ENCODE data around the gene IRF1.

DNA sequence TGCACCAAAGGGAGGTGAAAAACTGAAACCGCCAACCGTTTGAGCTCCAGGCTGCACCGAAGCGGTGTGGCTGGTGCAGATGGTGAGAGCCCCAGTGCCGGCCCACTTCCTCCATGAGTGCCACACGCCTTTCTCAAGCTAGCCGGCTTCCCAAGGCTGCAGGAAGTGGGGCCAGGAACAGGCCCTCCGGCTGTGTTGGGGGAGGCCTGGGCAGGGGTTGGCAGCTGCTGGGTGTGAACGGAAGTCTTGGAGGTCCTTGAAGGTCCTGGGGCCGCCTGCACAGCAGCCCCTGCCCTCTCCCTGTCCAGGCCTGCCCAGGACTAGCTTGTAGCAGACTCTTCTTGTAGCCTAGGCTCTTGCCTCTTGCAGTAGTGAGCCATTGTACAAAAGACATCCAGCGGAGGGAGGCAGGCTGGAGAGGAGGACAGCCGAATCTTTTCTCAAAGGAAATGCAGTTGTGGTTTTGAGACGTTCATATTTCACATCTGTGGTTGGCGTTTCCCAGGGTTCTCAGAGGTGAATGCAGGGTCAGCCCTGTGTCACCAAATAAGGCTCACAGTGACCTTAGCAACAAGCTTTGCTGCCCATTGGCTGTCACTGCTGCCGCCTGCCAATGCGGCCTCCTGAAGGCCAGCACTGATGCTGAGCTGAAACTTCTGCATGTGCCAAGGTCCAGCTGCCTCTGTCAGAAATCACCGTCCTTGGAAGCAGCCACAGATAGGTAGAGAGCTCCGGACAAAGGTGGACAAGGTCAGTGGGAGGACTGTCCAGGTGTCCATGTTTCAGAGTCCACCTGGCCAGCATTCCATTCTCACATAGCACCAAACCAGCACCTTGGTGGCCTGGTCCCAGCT is 23.9 kb downstream of the IRF1 start:
- no peak for TF ChIP-seq USF2 (IDR thresholded peaks at IDR 0.05; ENCODE audit: low read depth, low read length)
- no peak for TF ChIP-seq CTCF (conservative IDR thresholded peaks at IDR 0.05; ENCODE audit: low read depth, low read length)
- TF ChIP-seq RFX5 (IDR thresholded peaks at IDR 0.05; ENCODE audit: low read depth, low read length): no peak
- TF ChIP-seq BHLHE40 (IDR thresholded peaks at IDR 0.05; ENCODE audit: low read depth, low read length): no peak
- TF ChIP-seq POLR2A (IDR thresholded peaks at IDR 0.05; ENCODE audit: low read depth, low read length): no peak
